Brain microvascular endothelial cell (primary cell): ENCODE results near the gene CAPN2.

Source experiments
- DNase-seq: peaks from one replicate; pipeline ENCODE4 v3.0.0-alpha.2; 2020
- H3K27ac ChIP-seq: fragments of 250-450 bp; sonication (Bioruptor Pico); 2 replicates; pipeline ENCODE4 v1.5.1; 2020; ENCODE audit warnings: mild to moderate bottlenecking, moderate library complexity
- H3K27me3 ChIP-seq: fragments of 250-450 bp; sonication (Bioruptor Pico); replicated peaks from 2 replicates; pipeline ENCODE4 v1.5.1; 2020; ENCODE audit warnings: mild to moderate bottlenecking
- H3K36me3 ChIP-seq: fragments of 250-450 bp; sonication (Bioruptor Pico); replicated peaks from 2 replicates; pipeline ENCODE4 v1.5.1; 2020; ENCODE audit warnings: mild to moderate bottlenecking
- H3K4me3 ChIP-seq: 2 replicates; pipeline ENCODE4 v1.5.1; 2011; ENCODE audit warnings: low read depth, mild to moderate bottlenecking, control low read depth, low read length, moderate library complexity
- in situ Hi-C: cut with HindIII; loops from 2 replicates; pipeline ENCODE4 v1.10.0; 2017; ENCODE audit warnings: low sequenced_read_pairs, low pct_ligation_motif_present
- TF ChIP-seq, protein P1 (sequence below): IDR thresholded peaks from 2 replicates; pipeline ENCODE4 v1.5.1; 2011; ENCODE audit warnings: low read depth, mild to moderate bottlenecking, moderate library complexity, low read length, control low read depth, inconsistent platforms; ENCODE audit errors: missing control alignments

CAPN2 gene

GRCh38 chr1:223682502-223682901, 29.8 kb upstream of the CAPN2 start:
- in situ Hi-C loops: no loop called here
- Histone ChIP-seq H3K27ac (no peak overlapping the region), H3K27me3 (no peaks in the 10 kb centered on the region), H3K4me3 (no peak overlapping the region), H3K36me3 (no peaks in the 10 kb centered on the region)
- no peak for DNase-seq
- TF ChIP-seq, protein P1, sequence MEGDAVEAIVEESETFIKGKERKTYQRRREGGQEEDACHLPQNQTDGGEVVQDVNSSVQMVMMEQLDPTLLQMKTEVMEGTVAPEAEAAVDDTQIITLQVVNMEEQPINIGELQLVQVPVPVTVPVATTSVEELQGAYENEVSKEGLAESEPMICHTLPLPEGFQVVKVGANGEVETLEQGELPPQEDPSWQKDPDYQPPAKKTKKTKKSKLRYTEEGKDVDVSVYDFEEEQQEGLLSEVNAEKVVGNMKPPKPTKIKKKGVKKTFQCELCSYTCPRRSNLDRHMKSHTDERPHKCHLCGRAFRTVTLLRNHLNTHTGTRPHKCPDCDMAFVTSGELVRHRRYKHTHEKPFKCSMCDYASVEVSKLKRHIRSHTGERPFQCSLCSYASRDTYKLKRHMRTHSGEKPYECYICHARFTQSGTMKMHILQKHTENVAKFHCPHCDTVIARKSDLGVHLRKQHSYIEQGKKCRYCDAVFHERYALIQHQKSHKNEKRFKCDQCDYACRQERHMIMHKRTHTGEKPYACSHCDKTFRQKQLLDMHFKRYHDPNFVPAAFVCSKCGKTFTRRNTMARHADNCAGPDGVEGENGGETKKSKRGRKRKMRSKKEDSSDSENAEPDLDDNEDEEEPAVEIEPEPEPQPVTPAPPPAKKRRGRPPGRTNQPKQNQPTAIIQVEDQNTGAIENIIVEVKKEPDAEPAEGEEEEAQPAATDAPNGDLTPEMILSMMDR: no peak

- in situ Hi-C loops: no loop called here
- no peaks in the 10 kb centered on the region for H3K36me3 ChIP-seq
- no peak overlapping the region for H3K4me3 ChIP-seq
- DNase-seq: peak; percentile 74
- TF ChIP-seq, protein P1: peak; percentile 81
- no peaks in the 10 kb centered on the region for H3K27me3 ChIP-seq
- no peak overlapping the region for H3K27ac ChIP-seq
These were observed 28.5 kb upstream of the CAPN2 start for GRCh38 chr1:223683586-223684487.

GRCh38 chr1:223684488-223684792, 27.9 kb upstream of the CAPN2 start:
- no peak overlapping the region for H3K4me3 ChIP-seq
- no peaks in the 10 kb centered on the region for H3K36me3 ChIP-seq
- H3K27ac ChIP-seq: no peak overlapping the region
- DNase-seq: no peak
- H3K27me3 ChIP-seq: no peaks in the 10 kb centered on the region
- in situ Hi-C loops: no loop called here
- TF ChIP-seq, protein P1: no peak

DNA sequence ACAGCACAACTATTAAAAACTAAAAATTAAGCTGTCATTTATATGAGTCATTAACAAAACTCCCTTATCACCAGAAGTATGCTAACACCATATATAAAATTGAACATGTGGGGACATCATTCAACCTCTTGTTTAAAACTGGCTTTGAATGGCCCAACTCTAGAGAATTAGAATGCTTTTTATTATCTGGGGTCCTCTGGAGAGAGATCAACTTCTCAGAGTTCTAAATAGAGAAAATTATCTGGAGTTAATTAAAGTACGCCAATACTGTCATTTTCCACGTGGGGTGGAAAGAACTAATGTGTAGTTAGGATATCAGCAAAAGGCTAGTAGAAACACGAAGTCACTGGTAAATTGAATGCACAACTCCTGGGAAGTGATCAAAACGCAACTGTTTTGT, 21.2 kb upstream of the CAPN2 start:
- Histone ChIP-seq H3K27me3 (no peaks in the 10 kb centered on the region), H3K36me3 (no peaks in the 10 kb centered on the region), H3K27ac (no peak overlapping the region), H3K4me3 (no peak overlapping the region)
- in situ Hi-C loops: no loop called here
- no peak for DNase-seq
- TF ChIP-seq, protein P1: no peak

- in situ Hi-C loops: no loop called here
- no peak overlapping the region for H3K27ac ChIP-seq
- TF ChIP-seq, protein P1: no peak
These were observed 17.3 kb upstream of the CAPN2 start for GRCh38 chr1:223695014-223695548.

More at GRCh38 chr1:223695014-223695548, 17.3 kb upstream of the CAPN2 start:
- DNase-seq: no peak
- Histone ChIP-seq H3K4me3 (no peak overlapping the region), H3K27me3 (no peaks in the 10 kb centered on the region), H3K36me3 (no peaks in the 10 kb centered on the region)
